NCI-H345 treated with DMSO at 0.1 percent for 48 hours (cell line): ENCODE results near the gene SUN5.
"Not testable (repeated sequence)": the region's sequence is repeated elsewhere in the genome, so short reads cannot be mapped to it uniquely, and the experiment has no call there.

ENCODE experiments used
- DNase-seq: peaks from one replicate; lab custom pipeline; 2025; ENCODE audit not compliant: unreplicated experiment; lab: John Stamatoyannopoulos, UW

Gene SUN5

GRCh38 chr20:32978009-32978335 is 26.3 kb downstream of the SUN5 start:
- no peak for DNase-seq

GRCh38 chr20:32977281-32978008 is 26.8 kb downstream of the SUN5 start:
- DNase-seq: no peak

GRCh38 chr20:32976746-32977145 is 27.5 kb downstream of the SUN5 start:
- DNase-seq: no peak

- no peak for DNase-seq
These were observed 28.2 kb downstream of the SUN5 start for GRCh38 chr20:32975698-32976674.

GRCh38 chr20:32975121-32975520 is 29.1 kb downstream of the SUN5 start:
- DNase-seq: not testable (repeated sequence)

- not testable (repeated sequence) for DNase-seq
These were observed 29.8 kb downstream of the SUN5 start for GRCh38 chr20:32974204-32975064.

GRCh38 chr20:32973077-32973717 is 31.0 kb downstream of the SUN5 start:
- DNase-seq: no peak

GRCh38 chr20:32972181-32973076 is 31.8 kb downstream of the SUN5 start:
- DNase-seq: no peak

- DNase-seq: no peak
These were observed 32.5 kb downstream of the SUN5 start for GRCh38 chr20:32971703-32972161.

- DNase-seq: no peak
These were observed 33.3 kb downstream of the SUN5 start for GRCh38 chr20:32970973-32971300.

- no peak for DNase-seq
These were observed 33.9 kb downstream of the SUN5 start for GRCh38 chr20:32970115-32970972.

- DNase-seq: no peak
These were observed 34.7 kb downstream of the SUN5 start for GRCh38 chr20:32969356-32970114.

GRCh38 chr20:32968478-32969241 is 35.6 kb downstream of the SUN5 start:
- no peak for DNase-seq

GRCh38 chr20:32967961-32968457 is 36.2 kb downstream of the SUN5 start:
- DNase-seq: no peak

GRCh38 chr20:32966881-32967781 is 37.1 kb downstream of the SUN5 start:
- DNase-seq: no peak

GRCh38 chr20:32966382-32966781 is 37.9 kb downstream of the SUN5 start:
- DNase-seq: no peak
